Activated CD8-positive, alpha-beta memory T cell treated with anti-CD3 and anti-CD28 coated beads, Interleukin-2, amount 50 U/mL, for 48 hours (primary cell): Measurements from ENCODE around the gene ATF7IP2.
"Not testable (repeated sequence)": the region's sequence is repeated elsewhere in the genome, so short reads cannot be mapped to it uniquely, and the experiment has no call there.

Experiments
- DNase-seq: peaks from one replicate; pipeline ENCODE4 v3.0.0-alpha.2; 2020

ATF7IP2 gene

GRCh38 chr16:10385725-10386516, at the start of gene ATF7IP2:
Gene ATF7IP2, plus strand, starts transcription at chr16:10386061. Its CDS starts 44,560 bp downstream, at chr16:10430621.
- peak; percentile 94 for DNase-seq

GRCh38 chr16:10338426-10338825, 47.4 kb upstream of the ATF7IP2 start:
- no peak for DNase-seq

- DNase-seq: no peak
Observed at GRCh38 chr16:10339777-10340732, 45.8 kb upstream of the ATF7IP2 start.

- no peak for DNase-seq
Observed at GRCh38 chr16:10343124-10343760, 42.6 kb upstream of the ATF7IP2 start.

- DNase-seq: not testable (repeated sequence)
Observed at GRCh38 chr16:10344699-10345098, 41.2 kb upstream of the ATF7IP2 start.

GRCh38 chr16:10345629-10346028, 40.2 kb upstream of the ATF7IP2 start:
- no peak for DNase-seq

GRCh38 chr16:10349851-10350250, 36.0 kb upstream of the ATF7IP2 start:
- no peak for DNase-seq

- DNase-seq: no peak
Observed at GRCh38 chr16:10352262-10352661, 33.6 kb upstream of the ATF7IP2 start.

GRCh38 chr16:10355589-10355988, 30.3 kb upstream of the ATF7IP2 start:
- DNase-seq: no peak

- DNase-seq: no peak
Observed at GRCh38 chr16:10356870-10357842, 28.7 kb upstream of the ATF7IP2 start.

GRCh38 chr16:10361747-10362076, 24.1 kb upstream of the ATF7IP2 start:
- not testable (repeated sequence) for DNase-seq

GRCh38 chr16:10362077-10362863, 23.6 kb upstream of the ATF7IP2 start:
- no peak for DNase-seq

- not testable (repeated sequence) for DNase-seq
Observed at GRCh38 chr16:10362864-10363197, 23.0 kb upstream of the ATF7IP2 start.

GRCh38 chr16:10366619-10367018, 19.2 kb upstream of the ATF7IP2 start:
- DNase-seq: not testable (repeated sequence)

GRCh38 chr16:10367616-10368188, 18.2 kb upstream of the ATF7IP2 start:
- DNase-seq: no peak

GRCh38 chr16:10368969-10369551, 16.8 kb upstream of the ATF7IP2 start:
- no peak for DNase-seq

GRCh38 chr16:10370096-10370726, 15.7 kb upstream of the ATF7IP2 start:
- no peak for DNase-seq

GRCh38 chr16:10371592-10371991, 14.3 kb upstream of the ATF7IP2 start:
- DNase-seq: no peak

GRCh38 chr16:10373556-10373955, 12.3 kb upstream of the ATF7IP2 start:
- no peak for DNase-seq

- DNase-seq: no peak
Observed at GRCh38 chr16:10376229-10376628, 9.6 kb upstream of the ATF7IP2 start.
